Measurements from ENCODE around the gene SFRP5. TPM values are rescaled to one million over a fixed set of nuclear protein-coding genes. Genes with fewer than 3 reads are reported as not detected.

The SFRP5 gene
- total and polyA plus RNA-seq, 2 donors (not counting 3 experiments of a cell fraction or from before 2014, with no cell fraction given) = not detected

GRCh38 chr10:97801422-97801821 is 29.6 kb upstream of the SFRP5 start:
- no peak for FAIRE-seq
- no peaks in the 10 kb centered on the region for H3K4me1 ChIP-seq (ENCODE audit: control insufficient read depth, extremely low read depth, insufficient read depth, low read length)
- no peak overlapping the region for H3K27ac ChIP-seq (ENCODE audit: insufficient read depth, low read depth, low read length)
- no peaks in the 10 kb centered on the region for H3K9me3 ChIP-seq (replicated peaks; ENCODE audit: control insufficient read depth, insufficient read depth, low read length)
- CTCF ChIA-PET = interaction anchor here (1.2 to 2.4 kb wide), 2 partner anchors 10 to 68 kb away, joined by 4 to 10 read pairs; no protein-coding TSS in a partner anchor
- intact Hi-C loops (cut with micrococcal nuclease) (no loop called here), dilution Hi-C loops (cut with MboI; ENCODE audit: extremely low pct_ligation_motif_present, low sequenced_read_pairs) (no loop called here)
- TF ChIP-seq MAX (IDR thresholded peaks at IDR 0.05; ENCODE audit: insufficient read depth, insufficient read length) (no peak), FOS (IDR thresholded peaks at IDR 0.05; ENCODE audit: borderline replicate concordance, insufficient read depth, low read length) (no peak), GATA2 (IDR thresholded peaks at IDR 0.05; ENCODE audit: insufficient read depth, insufficient read length, low read depth, low read length) (no peak), POLR2AphosphoS5 (IDR thresholded peaks at IDR 0.05; ENCODE audit: insufficient read depth, low read depth, low read length) (no peak), CTCF (IDR thresholded peaks at IDR 0.05; ENCODE audit: extremely low read depth in 1 of 2, insufficient read depth in 1 of 2, low read depth in 1 of 2, low read length in 2 of 2) (no peak), EZH2 (IDR thresholded peaks at IDR 0.05; ENCODE audit: borderline replicate concordance, low read depth, low read length, severe bottlenecking) (no peak), JUN (IDR thresholded peaks at IDR 0.05; ENCODE audit: borderline replicate concordance, insufficient read depth, insufficient read length, low read depth) (no peak), POLR2A (IDR thresholded peaks at IDR 0.05; ENCODE audit: low read depth, low read length) (no peak), MYC (IDR thresholded peaks at IDR 0.05; ENCODE audit: low read depth, low read length) (no peak)
- POLR2A ChIA-PET = no interaction called here
- DNase-seq (ENCODE audit: low read depth, low spot score) = no peak
- no peak overlapping the region for H3K4me2 ChIP-seq (ENCODE audit: insufficient read depth, low read length)
- no peaks in the 10 kb centered on the region for H3K79me2 ChIP-seq (ENCODE audit: control insufficient read depth, insufficient read depth, low read length)
- H2AFZ ChIP-seq (ENCODE audit: low read depth, low read length) = no peak overlapping the region
- no TSS peak for BruUV-seq (replicated peaks)
- no peak overlapping the region for H3K9ac ChIP-seq (replicated peaks; ENCODE audit: extremely low read depth, insufficient read depth, low read length)
- no peaks in the 10 kb centered on the region for H3K36me3 ChIP-seq (ENCODE audit: control insufficient read depth in 2 of 2, extremely low read depth in 1 of 2, insufficient read depth in 2 of 2, low read length in 2 of 2)
- no peaks in the 10 kb centered on the region for H4K20me1 ChIP-seq (replicated peaks; ENCODE audit: control insufficient read depth, extremely low read depth, insufficient read depth, low read length)
- H3K4me3 ChIP-seq (replicated peaks in 1 of 3; ENCODE audit: insufficient read depth in 1 of 3, low read depth in 1 of 3, low read length in 3 of 3) = no peak overlapping the region
- peaks cover 0 to 3% of the 10 kb centered on the region in 2 experiments for H3K27me3 ChIP-seq (ENCODE audit: control insufficient read depth in 2 of 2, insufficient read depth in 2 of 2, low read length in 2 of 2)
- H3K9me1 ChIP-seq (replicated peaks; ENCODE audit: control insufficient read depth, extremely low read depth, insufficient read depth, low read length) = no peaks in the 10 kb centered on the region

Measured in endothelial cell of umbilical vein (primary cell).